ENCODE results near the gene ASIP. TPM values are rescaled to one million over a fixed set of nuclear protein-coding genes. Genes with fewer than 3 reads are reported as not detected.
A peak's percentile ranks its signal among the peaks of the same experiment; 100 is the strongest.

The ASIP gene
- total RNA-seq, 1 experiment from 2014 or later = not detected

DNA sequence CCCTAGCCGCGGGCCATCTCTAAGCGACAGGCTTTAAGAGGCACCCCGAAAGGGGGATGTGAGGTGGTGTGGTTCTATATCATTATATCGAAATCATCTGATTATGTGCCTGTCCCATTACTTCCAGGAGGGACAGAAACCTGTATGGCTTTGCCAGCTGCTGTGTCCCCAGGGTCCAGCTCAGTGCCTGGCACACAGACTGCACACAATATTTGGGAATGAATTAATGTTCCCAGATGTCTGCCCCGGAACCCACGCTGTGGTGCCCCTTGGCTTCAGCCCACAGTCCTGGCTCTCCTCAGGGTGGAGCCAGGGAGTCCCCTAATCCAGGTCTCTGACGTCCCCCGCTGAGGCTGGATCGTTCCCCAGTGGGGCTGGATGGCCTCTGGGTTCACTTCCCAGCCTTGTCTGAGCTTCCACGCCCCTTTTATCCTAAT is 70.8 kb downstream of the ASIP start:
- Histone ChIP-seq H3K4me2 (ENCODE audit: low read depth, low read length, poor library complexity, severe bottlenecking) (peak overlapping the region; percentile 47), H2AFZ (ENCODE audit: low read length) (no peak overlapping the region), H3K9me3 (ENCODE audit: low read length) (no peaks in the 10 kb centered on the region), H3K9ac (ENCODE audit: low read length) (no peak overlapping the region), H3K9me2 (replicated peaks; ENCODE audit: insufficient read depth, low read length) (no peaks in the 10 kb centered on the region), H3K36me3 (ENCODE audit: insufficient read depth, low read length) (no peaks in the 10 kb centered on the region), H3K4me3 (ENCODE audit: low read length) (no peak overlapping the region; the same call in 1 of the 2 replicates), H3K27ac (ENCODE audit: low read length) (no peak overlapping the region), H3K79me2 (ENCODE audit: low read length) (no peaks in the 10 kb centered on the region), H4K20me1 (ENCODE audit: insufficient read depth, low read depth, low read length) (no peaks in the 10 kb centered on the region), H3K4me1 (ENCODE audit: low read length) (peaks cover 4% of the 10 kb centered on the region; the same call in 1 of the 2 replicates), H3K27me3 (ENCODE audit: low read length) (no peaks in the 10 kb centered on the region)
- no peak for DNase-seq

DNA sequence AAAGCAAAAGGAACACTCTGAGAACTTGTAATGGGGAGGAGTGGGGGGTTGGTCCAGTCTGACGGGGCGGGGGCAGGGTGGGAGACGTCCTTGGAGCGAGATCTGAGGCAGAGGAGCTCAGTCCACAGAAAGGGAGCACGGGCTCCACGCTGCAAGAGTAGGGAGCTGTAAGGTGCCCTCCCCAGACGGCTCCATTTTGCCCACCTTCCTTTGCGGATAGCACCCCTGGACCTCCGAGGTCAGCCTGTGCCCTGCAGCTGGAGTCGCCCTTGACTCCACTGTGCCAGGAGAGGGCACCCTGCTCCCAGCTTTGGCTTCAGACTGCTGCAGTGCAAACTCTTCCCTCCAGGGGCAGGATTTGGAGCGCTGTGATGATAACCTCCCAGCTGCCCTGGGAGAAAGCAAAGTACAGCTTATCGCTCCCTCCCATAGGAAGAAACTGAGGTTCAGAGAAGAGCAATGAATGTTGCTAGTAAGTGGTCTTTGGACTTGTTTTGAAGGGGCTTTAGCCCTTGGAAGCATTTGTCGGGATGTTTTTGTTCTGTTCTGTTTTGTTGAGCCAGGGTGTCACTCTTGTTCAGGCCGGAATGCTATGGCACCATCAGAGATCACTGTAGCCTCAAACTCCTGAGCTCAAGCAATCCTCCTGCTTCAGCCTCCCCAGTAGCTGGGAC is 71.5 kb downstream of the ASIP start:
- Histone ChIP-seq H3K4me1 (ENCODE audit: low read length) (peaks cover 4% of the 10 kb centered on the region; the same call in 1 of the 2 replicates), H2AFZ (ENCODE audit: low read length) (peak overlapping the region; percentile 67; the same call in 1 of the 2 replicates), H3K27ac (ENCODE audit: low read length) (no peak overlapping the region), H3K9me3 (ENCODE audit: low read length) (no peaks in the 10 kb centered on the region), H3K4me3 (ENCODE audit: low read length) (no peak overlapping the region; the same call in 1 of the 2 replicates), H3K9me2 (replicated peaks; ENCODE audit: insufficient read depth, low read length) (no peaks in the 10 kb centered on the region), H3K36me3 (ENCODE audit: insufficient read depth, low read length) (no peaks in the 10 kb centered on the region), H3K27me3 (ENCODE audit: low read length) (no peaks in the 10 kb centered on the region), H3K9ac (ENCODE audit: low read length) (no peak overlapping the region), H4K20me1 (ENCODE audit: insufficient read depth, low read depth, low read length) (no peaks in the 10 kb centered on the region), H3K4me2 (ENCODE audit: low read depth, low read length, poor library complexity, severe bottlenecking) (peak overlapping the region; percentile 47), H3K79me2 (ENCODE audit: low read length) (no peaks in the 10 kb centered on the region)
- DNase-seq = peak; percentile 96

- Histone ChIP-seq H3K9me2 (replicated peaks; ENCODE audit: insufficient read depth, low read length) (no peaks in the 10 kb centered on the region), H3K4me2 (ENCODE audit: low read depth, low read length, poor library complexity, severe bottlenecking) (no peak overlapping the region), H3K4me3 (ENCODE audit: low read length) (no peak overlapping the region), H3K27ac (ENCODE audit: low read length) (no peak overlapping the region), H3K79me2 (ENCODE audit: low read length) (no peaks in the 10 kb centered on the region), H3K27me3 (ENCODE audit: low read length) (no peaks in the 10 kb centered on the region), H3K9me3 (ENCODE audit: low read length) (no peaks in the 10 kb centered on the region), H4K20me1 (ENCODE audit: insufficient read depth, low read depth, low read length) (no peaks in the 10 kb centered on the region), H3K36me3 (ENCODE audit: insufficient read depth, low read length) (no peaks in the 10 kb centered on the region), H3K9ac (ENCODE audit: low read length) (no peak overlapping the region), H3K4me1 (ENCODE audit: low read length) (peaks cover 9% of the 10 kb centered on the region), H2AFZ (ENCODE audit: low read length) (no peak overlapping the region)
- DNase-seq = no peak
These were observed 74.0 kb downstream of the ASIP start for GRCh38 chr20:34315236-34315635.

- no peak for DNase-seq
These were observed 75.1 kb downstream of the ASIP start for GRCh38 chr20:34316196-34316814.

More at GRCh38 chr20:34316196-34316814, 75.1 kb downstream of the ASIP start:
- H2AFZ ChIP-seq (ENCODE audit: low read length) = no peak overlapping the region
- no peak overlapping the region for H3K9ac ChIP-seq (ENCODE audit: low read length)
- no peaks in the 10 kb centered on the region for H3K79me2 ChIP-seq (ENCODE audit: low read length)
- H3K9me3 ChIP-seq (ENCODE audit: low read length) = no peaks in the 10 kb centered on the region
- no peak overlapping the region for H3K4me2 ChIP-seq (ENCODE audit: low read depth, low read length, poor library complexity, severe bottlenecking)
- H3K36me3 ChIP-seq (ENCODE audit: insufficient read depth, low read length) = no peaks in the 10 kb centered on the region
- peaks cover 9% of the 10 kb centered on the region for H3K4me1 ChIP-seq (ENCODE audit: low read length)
- H4K20me1 ChIP-seq (ENCODE audit: insufficient read depth, low read depth, low read length) = no peaks in the 10 kb centered on the region
- H3K27ac ChIP-seq (ENCODE audit: low read length) = no peak overlapping the region
- H3K27me3 ChIP-seq (ENCODE audit: low read length) = no peaks in the 10 kb centered on the region
- no peak overlapping the region for H3K4me3 ChIP-seq (ENCODE audit: low read length)
- H3K9me2 ChIP-seq (replicated peaks; ENCODE audit: insufficient read depth, low read length) = no peaks in the 10 kb centered on the region

Other genes starting within 250 kb of the ASIP start
- gene RALY, start 247.5 kb upstream of the ASIP start, total RNA-seq (2014; rRNA removed; shearing (Covaris generic); ENCODE audit: low replicate concordance) = 78.8 and 116 TPM in 2 replicates
- 63.9 and 83.5 TPM in 2 replicates for gene EIF2S2, start 129.2 kb upstream of the ASIP start, total RNA-seq (2014; rRNA removed; shearing (Covaris generic); ENCODE audit: low replicate concordance)
- 191 and 277 TPM in 2 replicates for gene AHCY, start 61.9 kb downstream of the ASIP start, total RNA-seq (2014; rRNA removed; shearing (Covaris generic); ENCODE audit: low replicate concordance)
- gene ITCH, start 121.8 kb downstream of the ASIP start, total RNA-seq (2014; rRNA removed; shearing (Covaris generic); ENCODE audit: low replicate concordance) = 38.7 and 54.8 TPM in 2 replicates

All from Karpas-422 (cell line).